GM12801 (cell line): ENCODE results near the gene BARHL1.

Experiments
- TF ChIP-seq, protein P1 (sequence below): IDR thresholded peaks from one replicate; pipeline ENCODE4 v1.5.1; 2011; ENCODE audit warnings: control low read depth; ENCODE audit not compliant: insufficient read length; ENCODE audit errors: extremely low read depth

The BARHL1 gene

DNA sequence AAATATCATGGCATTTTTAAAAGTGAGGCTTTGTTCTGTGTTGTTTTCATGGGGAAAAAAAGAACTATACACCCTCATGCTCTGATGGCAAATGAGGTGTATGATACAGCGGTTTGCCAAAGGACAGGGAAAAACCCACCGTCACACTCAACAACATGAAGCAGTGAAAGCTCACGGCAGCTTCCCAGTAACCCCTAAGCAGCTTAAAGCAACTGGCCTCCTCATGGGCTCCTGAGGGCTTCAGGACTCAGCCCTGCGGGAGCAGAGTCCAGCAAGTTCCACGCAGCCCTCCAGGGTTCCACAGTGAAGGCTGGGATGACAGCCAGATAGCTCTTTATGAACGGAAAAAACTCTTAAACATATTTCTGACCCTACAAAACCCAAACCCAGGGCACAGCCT is 12.9 kb downstream of the BARHL1 start:
- TF ChIP-seq, protein P1, sequence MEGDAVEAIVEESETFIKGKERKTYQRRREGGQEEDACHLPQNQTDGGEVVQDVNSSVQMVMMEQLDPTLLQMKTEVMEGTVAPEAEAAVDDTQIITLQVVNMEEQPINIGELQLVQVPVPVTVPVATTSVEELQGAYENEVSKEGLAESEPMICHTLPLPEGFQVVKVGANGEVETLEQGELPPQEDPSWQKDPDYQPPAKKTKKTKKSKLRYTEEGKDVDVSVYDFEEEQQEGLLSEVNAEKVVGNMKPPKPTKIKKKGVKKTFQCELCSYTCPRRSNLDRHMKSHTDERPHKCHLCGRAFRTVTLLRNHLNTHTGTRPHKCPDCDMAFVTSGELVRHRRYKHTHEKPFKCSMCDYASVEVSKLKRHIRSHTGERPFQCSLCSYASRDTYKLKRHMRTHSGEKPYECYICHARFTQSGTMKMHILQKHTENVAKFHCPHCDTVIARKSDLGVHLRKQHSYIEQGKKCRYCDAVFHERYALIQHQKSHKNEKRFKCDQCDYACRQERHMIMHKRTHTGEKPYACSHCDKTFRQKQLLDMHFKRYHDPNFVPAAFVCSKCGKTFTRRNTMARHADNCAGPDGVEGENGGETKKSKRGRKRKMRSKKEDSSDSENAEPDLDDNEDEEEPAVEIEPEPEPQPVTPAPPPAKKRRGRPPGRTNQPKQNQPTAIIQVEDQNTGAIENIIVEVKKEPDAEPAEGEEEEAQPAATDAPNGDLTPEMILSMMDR: no peak

DNA sequence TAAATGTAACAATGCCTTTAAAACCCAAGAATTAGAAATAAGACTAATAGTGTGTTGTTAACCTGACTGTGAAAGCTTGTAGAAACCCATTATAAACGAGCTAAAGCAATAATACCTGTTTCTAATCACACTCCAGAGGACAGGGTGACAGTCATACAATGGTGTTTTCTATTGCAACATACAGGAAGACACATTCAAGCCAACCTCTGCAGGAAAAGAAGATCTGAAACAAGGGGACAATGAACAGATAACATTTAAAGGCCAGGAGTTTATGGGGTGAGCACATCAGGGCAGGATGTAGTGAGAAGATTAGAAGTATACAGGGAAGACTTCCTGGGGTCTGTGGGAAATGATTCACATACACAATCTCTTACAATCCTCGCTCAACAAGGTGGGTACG is 13.8 kb downstream of the BARHL1 start:
- TF ChIP-seq, protein P1: no peak

DNA sequence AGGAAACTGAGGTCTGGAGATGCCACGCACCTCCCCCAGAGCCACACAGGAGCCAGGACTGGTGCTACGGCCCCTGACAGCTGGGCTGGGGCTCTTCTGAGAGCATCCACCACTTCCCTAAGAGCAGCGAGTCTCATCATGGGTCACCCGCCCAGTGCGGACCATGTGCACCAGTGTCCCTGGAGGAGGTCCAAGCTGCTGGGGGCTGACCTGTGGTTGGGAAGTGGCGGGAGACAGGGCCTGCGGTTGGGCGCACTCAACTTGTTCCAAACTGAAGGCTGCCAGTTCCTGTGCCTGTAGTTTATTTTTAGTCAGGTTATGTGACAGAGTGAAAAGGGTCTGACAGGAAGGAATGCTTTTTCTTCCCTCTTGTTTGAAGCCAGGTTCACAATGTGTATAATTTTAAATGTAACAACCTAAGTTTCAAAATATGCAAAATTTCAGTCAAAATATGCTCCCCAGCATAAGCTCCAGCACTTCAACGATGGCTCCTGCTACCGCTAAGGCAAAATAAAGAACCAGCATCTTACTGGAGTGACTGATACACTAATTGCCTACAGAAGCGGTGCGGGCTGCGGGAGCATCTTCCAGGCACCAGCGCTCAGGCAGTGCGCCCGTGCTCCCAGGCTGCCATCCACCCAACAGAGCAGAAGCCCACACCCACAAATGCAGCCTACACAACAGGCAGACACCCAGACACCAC is 14.8 kb downstream of the BARHL1 start:
- TF ChIP-seq, protein P1: no peak

DNA sequence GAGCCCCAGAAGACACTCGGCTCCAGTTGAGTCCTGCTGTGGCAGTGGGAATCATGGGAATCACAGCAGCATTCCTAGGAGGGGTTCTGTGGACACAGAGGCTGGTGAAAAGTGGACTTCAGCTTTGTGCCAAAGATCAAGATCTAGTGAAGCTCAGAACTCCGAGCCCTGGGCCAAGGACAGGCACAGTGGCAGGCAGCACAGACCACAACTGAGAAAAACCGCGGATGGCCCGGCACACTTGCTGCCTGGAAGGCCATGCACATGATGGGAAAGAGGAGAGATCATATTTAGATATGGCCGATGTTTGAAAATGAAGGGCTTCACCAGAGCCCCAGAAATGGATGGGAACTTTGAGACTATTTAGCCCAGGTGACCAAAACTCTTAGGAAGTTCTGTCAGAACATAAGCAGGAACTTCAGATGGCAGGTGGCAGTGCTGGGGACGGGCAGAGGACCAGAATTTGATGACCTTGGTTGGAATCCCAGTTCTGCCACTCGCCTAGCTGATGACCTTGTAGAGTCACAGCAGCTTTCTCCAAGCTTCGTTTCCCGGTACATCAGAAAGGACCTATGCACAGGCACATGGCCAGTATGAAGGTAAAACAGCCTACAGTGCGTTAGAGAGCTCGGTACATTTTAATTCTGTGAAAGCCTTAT is 18.0 kb downstream of the BARHL1 start:
- TF ChIP-seq, protein P1: no peak

DNA sequence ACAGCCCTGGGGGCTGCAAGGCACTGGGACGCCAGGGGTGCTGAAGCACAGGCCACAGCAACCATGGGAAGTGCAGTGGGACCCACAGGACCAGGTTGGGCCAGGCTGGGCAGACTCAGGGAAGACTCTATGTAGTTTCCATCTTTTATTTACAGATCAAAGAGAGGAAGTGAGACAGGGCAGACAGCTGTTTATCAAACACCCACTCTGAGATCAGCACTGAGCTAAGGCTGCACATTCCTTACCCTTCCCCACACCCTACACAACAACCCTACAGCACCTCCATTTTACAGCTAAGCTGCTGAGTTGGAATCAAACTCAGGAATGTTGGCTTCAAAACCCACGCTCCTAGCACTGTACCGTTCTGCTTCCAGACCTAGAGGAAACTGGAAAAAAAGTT is 19.8 kb downstream of the BARHL1 start:
- TF ChIP-seq, protein P1: no peak

DNA sequence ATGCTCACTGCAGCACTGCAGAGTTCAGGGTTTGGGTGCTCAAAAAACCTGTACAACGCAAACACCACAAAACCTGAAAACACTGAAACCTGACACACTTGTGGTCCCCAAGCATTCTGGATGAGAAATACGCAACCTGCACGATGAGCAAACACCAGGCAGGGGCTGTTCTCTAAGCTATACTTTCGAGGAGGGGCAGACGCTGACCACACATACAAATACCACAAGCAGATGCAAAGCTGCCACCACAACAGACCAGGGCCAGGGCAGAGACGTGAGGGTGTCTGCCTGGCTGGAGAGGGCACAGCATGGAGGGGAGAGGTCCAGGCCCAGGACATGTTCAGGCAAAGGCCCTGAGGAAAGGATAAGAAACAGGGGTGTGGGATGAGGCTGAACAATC is 23.0 kb downstream of the BARHL1 start:
- TF ChIP-seq, protein P1: no peak

DNA sequence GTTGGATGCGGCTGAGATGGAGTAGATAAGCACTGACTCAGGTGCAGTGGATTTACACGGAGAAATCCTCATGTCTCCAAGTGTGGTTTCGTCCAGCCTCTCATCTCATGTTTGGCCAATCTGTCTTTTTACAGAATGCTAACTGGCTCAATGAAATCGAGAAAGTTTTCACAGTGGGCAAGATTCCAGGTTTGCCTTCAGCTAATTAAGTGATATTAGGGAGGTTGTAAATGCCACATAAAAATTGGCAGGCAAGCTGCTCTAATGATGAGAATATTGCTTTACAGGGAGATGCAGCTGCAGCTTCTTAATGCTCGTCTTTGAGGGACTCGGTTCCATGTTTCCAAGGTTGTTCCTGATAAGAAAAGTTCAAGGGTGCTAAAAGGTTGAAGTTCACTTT is 23.7 kb downstream of the BARHL1 start:
- TF ChIP-seq, protein P1: no peak
